Astrocyte (in vitro differentiated cells and primary cell): ENCODE data around the gene VEPH1. TPM values are rescaled to one million over a fixed set of nuclear protein-coding genes. Genes with fewer than 3 reads are reported as not detected.

Experiments
- DNase-seq: peaks from one replicate; pipeline ENCODE4 v3.0.0-alpha.2; 2010; ENCODE audit warnings: low read depth
- FAIRE-seq: peaks from 2 replicates; lab custom pipeline; 2011; peaks lifted over from hg19 to GRCh38; lab: Jason Lieb, UNC
- H2AFZ ChIP-seq: 2 replicates; pipeline ENCODE4 v1.6.0; 2012; ENCODE audit warnings: low read depth, low read length, inconsistent platforms
- H3K27ac ChIP-seq: 2 replicates; pipeline ENCODE4 v1.5.1; 2011; ENCODE audit warnings: low read depth, low read length, inconsistent platforms
- H3K27me3 ChIP-seq: 2 replicates; pipeline ENCODE4 v1.6.0; 2011; ENCODE audit warnings: low read length, inconsistent platforms; ENCODE audit not compliant: insufficient read depth
- H3K36me3 ChIP-seq: 2 replicates; pipeline ENCODE4 v1.5.1; 2011; ENCODE audit warnings: low read length, inconsistent platforms; ENCODE audit not compliant: insufficient read depth
- H3K4me1 ChIP-seq: 2 replicates; pipeline ENCODE4 v1.5.1; 2011; ENCODE audit warnings: low read length, inconsistent platforms; ENCODE audit not compliant: insufficient read depth
- H3K4me2 ChIP-seq: 2 replicates; pipeline ENCODE4 v1.6.0; 2012; ENCODE audit warnings: low read length, inconsistent platforms
- H3K4me3 ChIP-seq: 2 replicates; pipeline ENCODE4 v1.5.1; 2011; ENCODE audit warnings: low read depth, mild to moderate bottlenecking, low read length, inconsistent platforms; ENCODE audit not compliant: insufficient read depth
- H3K79me2 ChIP-seq: 2 replicates; pipeline ENCODE4 v1.6.0; 2012; ENCODE audit warnings: mild to moderate bottlenecking, low read length, inconsistent platforms; ENCODE audit not compliant: insufficient read depth
- H3K9ac ChIP-seq: 2 replicates; pipeline ENCODE4 v1.6.0; 2012; ENCODE audit warnings: mild to moderate bottlenecking, low read length, inconsistent platforms
- H3K9me3 ChIP-seq: 2 replicates; pipeline ENCODE4 v1.5.1; 2012; ENCODE audit warnings: low read depth, mild to moderate bottlenecking, low read length, inconsistent platforms; ENCODE audit not compliant: insufficient read depth
- H4K20me1 ChIP-seq: 2 replicates; pipeline ENCODE4 v1.6.0; 2012; ENCODE audit warnings: low read length, inconsistent platforms; ENCODE audit not compliant: insufficient read depth
- H3K27ac Mint-ChIP-seq: one replicate; pipeline ENCODE4 v1.8.0; 2021; ENCODE audit warnings: mild to moderate bottlenecking, mixed read lengths; ENCODE audit not compliant: unreplicated experiment
- H3K27me3 Mint-ChIP-seq: one replicate; pipeline ENCODE4 v1.8.0; 2021; ENCODE audit warnings: low read depth, mixed read lengths; ENCODE audit not compliant: unreplicated experiment
- H3K36me3 Mint-ChIP-seq: one replicate; pipeline ENCODE4 v1.8.0; 2021; ENCODE audit warnings: low read depth, mixed read lengths; ENCODE audit not compliant: unreplicated experiment
- H3K4me1 Mint-ChIP-seq: one replicate; pipeline ENCODE4 v1.8.0; 2021; ENCODE audit warnings: low read depth, mixed read lengths; ENCODE audit not compliant: unreplicated experiment
- H3K4me3 Mint-ChIP-seq: one replicate; pipeline ENCODE4 v1.8.0; 2021; ENCODE audit warnings: mild to moderate bottlenecking, moderate library complexity, mixed read lengths; ENCODE audit not compliant: unreplicated experiment
- H3K9me3 Mint-ChIP-seq: one replicate; pipeline ENCODE4 v1.8.0; 2021; ENCODE audit warnings: mild to moderate bottlenecking, mixed read lengths; ENCODE audit not compliant: unreplicated experiment
- CTCF ChIP-seq: IDR thresholded peaks from 2 replicates; pipeline ENCODE4 v1.5.1; 2011; ENCODE audit warnings: low read depth, mild to moderate bottlenecking, inconsistent platforms, low read length, moderate library complexity; ENCODE audit not compliant: insufficient read depth
- EZH2 ChIP-seq: IDR thresholded peaks from 2 replicates; pipeline ENCODE4 v1.6.1; 2012; ENCODE audit warnings: mild to moderate bottlenecking, low read length, inconsistent platforms; ENCODE audit not compliant: insufficient read depth
- total RNA-seq: library from RNA; stranded (reverse); gene quantifications from 2 replicates; pipeline ENCODE4 v1.2.1, GENCODE V29; 2021

The VEPH1 gene
- total RNA-seq, 1 donor from 2014 or later: 9.4 TPM

GRCh38 chr3:157323360-157323759, 179.9 kb downstream of the VEPH1 start:
- H3K79me2 ChIP-seq: no peaks in the 10 kb centered on the region
- no peak overlapping the region for H3K4me2 ChIP-seq
- H3K9me3 ChIP-seq: no peaks in the 10 kb centered on the region
- H3K36me3 Mint-ChIP-seq: no peaks in the 10 kb centered on the region
- no peak overlapping the region for H3K4me3 ChIP-seq
- H3K4me3 Mint-ChIP-seq: no peak overlapping the region
- H2AFZ ChIP-seq: no peak overlapping the region
- H3K4me1 ChIP-seq: no peaks in the 10 kb centered on the region
- TF ChIP-seq EZH2: no peak
- TF ChIP-seq CTCF: no peak
- no peaks in the 10 kb centered on the region for H3K4me1 Mint-ChIP-seq
- no peak for DNase-seq
- peaks cover 1% of the 10 kb centered on the region for H3K9me3 Mint-ChIP-seq
- H4K20me1 ChIP-seq: no peaks in the 10 kb centered on the region
- H3K9ac ChIP-seq: no peak overlapping the region
- no peaks in the 10 kb centered on the region for H3K36me3 ChIP-seq
- no peaks in the 10 kb centered on the region for H3K27me3 ChIP-seq
- no peak overlapping the region for H3K27ac Mint-ChIP-seq
- no peak for FAIRE-seq
- H3K27ac ChIP-seq: no peak overlapping the region
- H3K27me3 Mint-ChIP-seq: no peaks in the 10 kb centered on the region

- Histone ChIP-seq H2AFZ (no peak overlapping the region), H3K27me3 (no peaks in the 10 kb centered on the region), H3K4me1 (no peaks in the 10 kb centered on the region), H4K20me1 (no peaks in the 10 kb centered on the region), H3K36me3 (no peaks in the 10 kb centered on the region), H3K4me3 (no peak overlapping the region), H3K27ac (no peak overlapping the region), H3K9ac (no peak overlapping the region), H3K9me3 (no peaks in the 10 kb centered on the region), H3K4me2 (no peak overlapping the region), H3K79me2 (no peaks in the 10 kb centered on the region)
- H3K4me3 Mint-ChIP-seq: no peak overlapping the region
- H3K27me3 Mint-ChIP-seq: no peaks in the 10 kb centered on the region
- H3K9me3 Mint-ChIP-seq: no peaks in the 10 kb centered on the region
- DNase-seq (no peak), FAIRE-seq (no peak)
- no peak overlapping the region for H3K27ac Mint-ChIP-seq
- TF ChIP-seq EZH2 (no peak), CTCF (no peak)
- H3K36me3 Mint-ChIP-seq: no peaks in the 10 kb centered on the region
- H3K4me1 Mint-ChIP-seq: no peaks in the 10 kb centered on the region
Observed at GRCh38 chr3:157319672-157320071, 183.5 kb downstream of the VEPH1 start.

GRCh38 chr3:157318639-157319288, 184.5 kb downstream of the VEPH1 start:
- H3K36me3 ChIP-seq: no peaks in the 10 kb centered on the region
- H3K27ac Mint-ChIP-seq: no peak overlapping the region

More at GRCh38 chr3:157318639-157319288, 184.5 kb downstream of the VEPH1 start:
- no peak for FAIRE-seq
- H3K4me3 Mint-ChIP-seq: no peak overlapping the region
- no peak overlapping the region for H3K9ac ChIP-seq
- H3K9me3 Mint-ChIP-seq: no peaks in the 10 kb centered on the region
- no peak for TF ChIP-seq CTCF
- no peak for TF ChIP-seq EZH2
- no peaks in the 10 kb centered on the region for H4K20me1 ChIP-seq
- H3K27me3 ChIP-seq: no peaks in the 10 kb centered on the region
- no peaks in the 10 kb centered on the region for H3K27me3 Mint-ChIP-seq
- no peaks in the 10 kb centered on the region for H3K79me2 ChIP-seq
- no peak for DNase-seq
- no peak overlapping the region for H2AFZ ChIP-seq
- no peaks in the 10 kb centered on the region for H3K4me1 ChIP-seq
- H3K27ac ChIP-seq: no peak overlapping the region
- H3K4me1 Mint-ChIP-seq: no peaks in the 10 kb centered on the region
- H3K4me3 ChIP-seq: no peak overlapping the region
- H3K4me2 ChIP-seq: no peak overlapping the region
- H3K36me3 Mint-ChIP-seq: no peaks in the 10 kb centered on the region
- no peaks in the 10 kb centered on the region for H3K9me3 ChIP-seq
